Panc1 (cell line): ENCODE data around the gene EDC3.

Source experiments
- POLR2AphosphoS5 ChIP-seq: IDR thresholded peaks from 2 replicates; pipeline ENCODE4 v1.6.1; 2012; ENCODE audit warnings: mild to moderate bottlenecking, low read depth, low read length, moderate library complexity
- SIN3A ChIP-seq: IDR thresholded peaks from 2 replicates; pipeline ENCODE4 v1.6.1; 2012; ENCODE audit warnings: low read depth, mild to moderate bottlenecking, low read length, moderate library complexity, borderline replicate concordance; ENCODE audit not compliant: insufficient read depth
- TCF7L2 ChIP-seq: IDR thresholded peaks from 2 replicates; pipeline ENCODE4 v1.6.1; 2011; ENCODE audit warnings: mild to moderate bottlenecking, low read depth, low read length, inconsistent platforms
- TF ChIP-seq, protein P1 (sequence below): fragments of 450-650 bp; IDR thresholded peaks from 2 replicates; pipeline ENCODE4 v1.5.1; 2017; ENCODE audit warnings: mild to moderate bottlenecking
- TF ChIP-seq, protein P2 (sequence below), 2 experiments: IDR thresholded peaks; 2 replicates each; pipeline ENCODE4 v1.6.1; 2011 to 2012; ENCODE audit warnings: low read depth in 2 of 2, control low read depth in 1 of 2, low read length in 1 of 2, mild to moderate bottlenecking in 1 of 2, moderate library complexity in 1 of 2; ENCODE audit not compliant: insufficient read depth in 1 of 2

DNA sequence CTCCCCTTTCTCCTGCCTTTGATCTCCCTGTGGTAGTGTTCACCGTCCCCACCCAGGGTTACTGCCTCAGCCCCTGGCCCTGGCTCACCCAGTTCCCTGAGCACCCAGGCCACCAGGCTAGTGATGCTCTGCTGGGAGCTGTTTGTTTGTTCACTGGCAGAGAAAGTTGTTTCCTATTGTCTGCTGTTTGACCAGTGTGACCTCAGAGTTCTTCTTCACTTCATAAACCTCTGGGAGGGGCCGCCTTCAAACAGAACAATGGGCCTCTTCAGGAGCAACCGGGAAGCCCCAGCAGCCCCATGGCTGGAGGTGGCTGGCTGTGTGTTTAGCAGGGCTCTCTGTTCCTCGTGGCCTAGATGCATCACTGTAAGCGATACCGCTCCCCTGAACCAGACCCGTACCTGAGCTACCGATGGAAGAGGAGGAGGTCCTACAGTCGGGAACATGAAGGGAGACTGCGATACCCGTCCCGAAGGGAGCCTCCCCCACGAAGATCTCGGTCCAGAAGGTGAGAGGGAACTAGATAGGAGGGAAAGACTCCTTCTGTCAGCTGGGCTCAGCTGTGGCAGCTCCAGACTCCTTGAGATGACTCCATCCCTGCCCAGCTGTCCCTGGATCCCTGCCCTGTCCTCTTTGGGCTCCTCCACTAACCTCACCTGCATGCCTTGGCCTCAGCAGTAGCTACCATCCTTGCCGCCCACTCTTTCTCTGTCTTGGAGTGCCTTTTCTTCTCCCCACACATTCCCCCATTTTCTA is 76.8 kb downstream of the EDC3 start:
- TF ChIP-seq, protein P1, sequence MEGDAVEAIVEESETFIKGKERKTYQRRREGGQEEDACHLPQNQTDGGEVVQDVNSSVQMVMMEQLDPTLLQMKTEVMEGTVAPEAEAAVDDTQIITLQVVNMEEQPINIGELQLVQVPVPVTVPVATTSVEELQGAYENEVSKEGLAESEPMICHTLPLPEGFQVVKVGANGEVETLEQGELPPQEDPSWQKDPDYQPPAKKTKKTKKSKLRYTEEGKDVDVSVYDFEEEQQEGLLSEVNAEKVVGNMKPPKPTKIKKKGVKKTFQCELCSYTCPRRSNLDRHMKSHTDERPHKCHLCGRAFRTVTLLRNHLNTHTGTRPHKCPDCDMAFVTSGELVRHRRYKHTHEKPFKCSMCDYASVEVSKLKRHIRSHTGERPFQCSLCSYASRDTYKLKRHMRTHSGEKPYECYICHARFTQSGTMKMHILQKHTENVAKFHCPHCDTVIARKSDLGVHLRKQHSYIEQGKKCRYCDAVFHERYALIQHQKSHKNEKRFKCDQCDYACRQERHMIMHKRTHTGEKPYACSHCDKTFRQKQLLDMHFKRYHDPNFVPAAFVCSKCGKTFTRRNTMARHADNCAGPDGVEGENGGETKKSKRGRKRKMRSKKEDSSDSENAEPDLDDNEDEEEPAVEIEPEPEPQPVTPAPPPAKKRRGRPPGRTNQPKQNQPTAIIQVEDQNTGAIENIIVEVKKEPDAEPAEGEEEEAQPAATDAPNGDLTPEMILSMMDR: no peak
- TF ChIP-seq POLR2AphosphoS5 (no peak), TCF7L2 (no peak), SIN3A (no peak)
- TF ChIP-seq, protein P2, sequence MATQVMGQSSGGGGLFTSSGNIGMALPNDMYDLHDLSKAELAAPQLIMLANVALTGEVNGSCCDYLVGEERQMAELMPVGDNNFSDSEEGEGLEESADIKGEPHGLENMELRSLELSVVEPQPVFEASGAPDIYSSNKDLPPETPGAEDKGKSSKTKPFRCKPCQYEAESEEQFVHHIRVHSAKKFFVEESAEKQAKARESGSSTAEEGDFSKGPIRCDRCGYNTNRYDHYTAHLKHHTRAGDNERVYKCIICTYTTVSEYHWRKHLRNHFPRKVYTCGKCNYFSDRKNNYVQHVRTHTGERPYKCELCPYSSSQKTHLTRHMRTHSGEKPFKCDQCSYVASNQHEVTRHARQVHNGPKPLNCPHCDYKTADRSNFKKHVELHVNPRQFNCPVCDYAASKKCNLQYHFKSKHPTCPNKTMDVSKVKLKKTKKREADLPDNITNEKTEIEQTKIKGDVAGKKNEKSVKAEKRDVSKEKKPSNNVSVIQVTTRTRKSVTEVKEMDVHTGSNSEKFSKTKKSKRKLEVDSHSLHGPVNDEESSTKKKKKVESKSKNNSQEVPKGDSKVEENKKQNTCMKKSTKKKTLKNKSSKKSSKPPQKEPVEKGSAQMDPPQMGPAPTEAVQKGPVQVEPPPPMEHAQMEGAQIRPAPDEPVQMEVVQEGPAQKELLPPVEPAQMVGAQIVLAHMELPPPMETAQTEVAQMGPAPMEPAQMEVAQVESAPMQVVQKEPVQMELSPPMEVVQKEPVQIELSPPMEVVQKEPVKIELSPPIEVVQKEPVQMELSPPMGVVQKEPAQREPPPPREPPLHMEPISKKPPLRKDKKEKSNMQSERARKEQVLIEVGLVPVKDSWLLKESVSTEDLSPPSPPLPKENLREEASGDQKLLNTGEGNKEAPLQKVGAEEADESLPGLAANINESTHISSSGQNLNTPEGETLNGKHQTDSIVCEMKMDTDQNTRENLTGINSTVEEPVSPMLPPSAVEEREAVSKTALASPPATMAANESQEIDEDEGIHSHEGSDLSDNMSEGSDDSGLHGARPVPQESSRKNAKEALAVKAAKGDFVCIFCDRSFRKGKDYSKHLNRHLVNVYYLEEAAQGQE (IDR thresholded peaks at IDR 0.05; ENCODE audit: insufficient read depth in 1 of 2, low read depth in 2 of 2, low read length in 1 of 2): no peak
